ENCODE data around the gene PTAFR.

Gene PTAFR

DNA sequence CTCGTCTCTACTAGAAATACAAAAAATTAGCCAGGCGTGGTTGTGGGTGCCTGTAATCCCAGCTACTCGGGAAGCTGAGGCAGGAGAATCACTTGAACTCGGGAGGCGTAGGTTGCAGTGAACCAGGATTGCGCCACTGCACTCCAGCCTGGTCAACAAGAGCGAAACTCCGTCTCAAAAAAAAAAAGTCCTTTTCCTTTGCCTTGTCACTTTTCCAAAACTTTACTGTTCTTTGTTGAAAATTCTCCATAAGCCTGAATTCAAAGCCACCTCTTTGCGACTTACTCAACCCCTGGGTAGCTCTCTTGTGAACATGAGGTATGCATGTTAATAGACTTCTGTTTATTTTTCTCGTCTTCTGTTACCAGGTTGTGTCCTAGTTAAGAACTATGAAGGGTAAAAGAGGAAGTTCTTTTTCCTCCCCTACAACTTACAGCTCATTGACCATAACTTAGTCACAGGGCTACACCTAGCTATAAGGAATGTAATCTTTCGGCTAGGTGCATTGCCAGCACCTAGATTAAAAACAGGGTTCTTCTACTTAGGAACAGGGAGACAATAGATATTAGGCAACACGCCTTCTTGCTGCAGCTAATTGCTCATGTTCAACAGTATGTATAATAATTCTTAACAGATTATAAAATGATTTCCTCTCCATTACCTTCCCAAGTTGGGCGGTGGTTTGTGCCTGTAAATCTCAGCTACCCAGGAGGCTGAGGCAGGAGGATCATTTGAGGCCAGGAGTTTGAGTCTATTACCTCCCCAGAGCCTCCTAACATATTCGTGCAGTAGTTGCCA is 40.9 kb downstream of the PTAFR start:
- POLR2A ChIA-PET, result no interaction called here
- no peaks in the 10 kb centered on the region for H3K4me1 ChIP-seq (ENCODE audit: control insufficient read depth, insufficient read depth, low read length)
- H3K36me3 ChIP-seq (ENCODE audit: control insufficient read depth in 2 of 2, insufficient read depth in 1 of 2, low read length in 2 of 2), result no peaks in the 10 kb centered on the region
- H3K9me3 ChIP-seq (ENCODE audit: control insufficient read depth, insufficient read depth, low read depth, low read length), result no peaks in the 10 kb centered on the region
- H3K27ac ChIP-seq (ENCODE audit: extremely low read depth, low read depth, low read length), result no peak overlapping the region
- CTCF ChIA-PET, result interaction anchor here (0.6 to 1.1 kb wide), 4 partner anchors 9 to 31 kb away, joined by 3 to 6 read pairs (median 4); no protein-coding TSS in a partner anchor
- TF ChIP-seq, protein P1, sequence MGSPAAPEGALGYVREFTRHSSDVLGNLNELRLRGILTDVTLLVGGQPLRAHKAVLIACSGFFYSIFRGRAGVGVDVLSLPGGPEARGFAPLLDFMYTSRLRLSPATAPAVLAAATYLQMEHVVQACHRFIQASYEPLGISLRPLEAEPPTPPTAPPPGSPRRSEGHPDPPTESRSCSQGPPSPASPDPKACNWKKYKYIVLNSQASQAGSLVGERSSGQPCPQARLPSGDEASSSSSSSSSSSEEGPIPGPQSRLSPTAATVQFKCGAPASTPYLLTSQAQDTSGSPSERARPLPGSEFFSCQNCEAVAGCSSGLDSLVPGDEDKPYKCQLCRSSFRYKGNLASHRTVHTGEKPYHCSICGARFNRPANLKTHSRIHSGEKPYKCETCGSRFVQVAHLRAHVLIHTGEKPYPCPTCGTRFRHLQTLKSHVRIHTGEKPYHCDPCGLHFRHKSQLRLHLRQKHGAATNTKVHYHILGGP (tag by site-specific recombination; IDR thresholded peaks at IDR 0.05), result no peak
- TF ChIP-seq ZNF292 (tag by site-specific recombination; IDR thresholded peaks at IDR 0.05; ENCODE audit: borderline replicate concordance, low read depth) (no peak), ZNF530 (tag by site-specific recombination; IDR thresholded peaks at IDR 0.05; ENCODE audit: low read depth) (no peak), ZNF140 (tag by site-specific recombination; IDR thresholded peaks at IDR 0.05) (no peak), ZNF544 (tag by site-specific recombination; IDR thresholded peaks at IDR 0.05) (no peak), GFI1B (tag by site-specific recombination; IDR thresholded peaks at IDR 0.05) (no peak), ZNF561 (tag by site-specific recombination; IDR thresholded peaks at IDR 0.05; ENCODE audit: borderline replicate concordance) (no peak), GLIS2 (tag by site-specific recombination; IDR thresholded peaks at IDR 0.05) (no peak), ZNF366 (tag by site-specific recombination; conservative IDR thresholded peaks at IDR 0.05) (no peak), WT1 (tag by site-specific recombination; IDR thresholded peaks at IDR 0.05) (no peak), ZNF121 (tag by site-specific recombination; IDR thresholded peaks at IDR 0.05) (no peak), SP2 (tag by site-specific recombination; IDR thresholded peaks at IDR 0.05) (no peak), ZBTB48 (tag by site-specific recombination; IDR thresholded peaks at IDR 0.05) (no peak)
- TF ChIP-seq, protein P2, sequence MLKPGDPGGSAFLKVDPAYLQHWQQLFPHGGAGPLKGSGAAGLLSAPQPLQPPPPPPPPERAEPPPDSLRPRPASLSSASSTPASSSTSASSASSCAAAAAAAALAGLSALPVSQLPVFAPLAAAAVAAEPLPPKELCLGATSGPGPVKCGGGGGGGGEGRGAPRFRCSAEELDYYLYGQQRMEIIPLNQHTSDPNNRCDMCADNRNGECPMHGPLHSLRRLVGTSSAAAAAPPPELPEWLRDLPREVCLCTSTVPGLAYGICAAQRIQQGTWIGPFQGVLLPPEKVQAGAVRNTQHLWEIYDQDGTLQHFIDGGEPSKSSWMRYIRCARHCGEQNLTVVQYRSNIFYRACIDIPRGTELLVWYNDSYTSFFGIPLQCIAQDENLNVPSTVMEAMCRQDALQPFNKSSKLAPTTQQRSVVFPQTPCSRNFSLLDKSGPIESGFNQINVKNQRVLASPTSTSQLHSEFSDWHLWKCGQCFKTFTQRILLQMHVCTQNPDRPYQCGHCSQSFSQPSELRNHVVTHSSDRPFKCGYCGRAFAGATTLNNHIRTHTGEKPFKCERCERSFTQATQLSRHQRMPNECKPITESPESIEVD (tag by site-specific recombination; IDR thresholded peaks at IDR 0.05), result no peak
- TF ChIP-seq, protein P3, sequence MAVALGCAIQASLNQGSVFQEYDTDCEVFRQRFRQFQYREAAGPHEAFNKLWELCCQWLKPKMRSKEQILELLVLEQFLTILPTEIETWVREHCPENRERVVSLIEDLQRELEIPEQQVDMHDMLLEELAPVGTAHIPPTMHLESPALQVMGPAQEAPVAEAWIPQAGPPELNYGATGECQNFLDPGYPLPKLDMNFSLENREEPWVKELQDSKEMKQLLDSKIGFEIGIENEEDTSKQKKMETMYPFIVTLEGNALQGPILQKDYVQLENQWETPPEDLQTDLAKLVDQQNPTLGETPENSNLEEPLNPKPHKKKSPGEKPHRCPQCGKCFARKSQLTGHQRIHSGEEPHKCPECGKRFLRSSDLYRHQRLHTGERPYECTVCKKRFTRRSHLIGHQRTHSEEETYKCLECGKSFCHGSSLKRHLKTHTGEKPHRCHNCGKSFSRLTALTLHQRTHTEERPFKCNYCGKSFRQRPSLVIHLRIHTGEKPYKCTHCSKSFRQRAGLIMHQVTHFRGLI (tag by site-specific recombination; IDR thresholded peaks at IDR 0.05), result no peak
- TF ChIP-seq, protein P4, sequence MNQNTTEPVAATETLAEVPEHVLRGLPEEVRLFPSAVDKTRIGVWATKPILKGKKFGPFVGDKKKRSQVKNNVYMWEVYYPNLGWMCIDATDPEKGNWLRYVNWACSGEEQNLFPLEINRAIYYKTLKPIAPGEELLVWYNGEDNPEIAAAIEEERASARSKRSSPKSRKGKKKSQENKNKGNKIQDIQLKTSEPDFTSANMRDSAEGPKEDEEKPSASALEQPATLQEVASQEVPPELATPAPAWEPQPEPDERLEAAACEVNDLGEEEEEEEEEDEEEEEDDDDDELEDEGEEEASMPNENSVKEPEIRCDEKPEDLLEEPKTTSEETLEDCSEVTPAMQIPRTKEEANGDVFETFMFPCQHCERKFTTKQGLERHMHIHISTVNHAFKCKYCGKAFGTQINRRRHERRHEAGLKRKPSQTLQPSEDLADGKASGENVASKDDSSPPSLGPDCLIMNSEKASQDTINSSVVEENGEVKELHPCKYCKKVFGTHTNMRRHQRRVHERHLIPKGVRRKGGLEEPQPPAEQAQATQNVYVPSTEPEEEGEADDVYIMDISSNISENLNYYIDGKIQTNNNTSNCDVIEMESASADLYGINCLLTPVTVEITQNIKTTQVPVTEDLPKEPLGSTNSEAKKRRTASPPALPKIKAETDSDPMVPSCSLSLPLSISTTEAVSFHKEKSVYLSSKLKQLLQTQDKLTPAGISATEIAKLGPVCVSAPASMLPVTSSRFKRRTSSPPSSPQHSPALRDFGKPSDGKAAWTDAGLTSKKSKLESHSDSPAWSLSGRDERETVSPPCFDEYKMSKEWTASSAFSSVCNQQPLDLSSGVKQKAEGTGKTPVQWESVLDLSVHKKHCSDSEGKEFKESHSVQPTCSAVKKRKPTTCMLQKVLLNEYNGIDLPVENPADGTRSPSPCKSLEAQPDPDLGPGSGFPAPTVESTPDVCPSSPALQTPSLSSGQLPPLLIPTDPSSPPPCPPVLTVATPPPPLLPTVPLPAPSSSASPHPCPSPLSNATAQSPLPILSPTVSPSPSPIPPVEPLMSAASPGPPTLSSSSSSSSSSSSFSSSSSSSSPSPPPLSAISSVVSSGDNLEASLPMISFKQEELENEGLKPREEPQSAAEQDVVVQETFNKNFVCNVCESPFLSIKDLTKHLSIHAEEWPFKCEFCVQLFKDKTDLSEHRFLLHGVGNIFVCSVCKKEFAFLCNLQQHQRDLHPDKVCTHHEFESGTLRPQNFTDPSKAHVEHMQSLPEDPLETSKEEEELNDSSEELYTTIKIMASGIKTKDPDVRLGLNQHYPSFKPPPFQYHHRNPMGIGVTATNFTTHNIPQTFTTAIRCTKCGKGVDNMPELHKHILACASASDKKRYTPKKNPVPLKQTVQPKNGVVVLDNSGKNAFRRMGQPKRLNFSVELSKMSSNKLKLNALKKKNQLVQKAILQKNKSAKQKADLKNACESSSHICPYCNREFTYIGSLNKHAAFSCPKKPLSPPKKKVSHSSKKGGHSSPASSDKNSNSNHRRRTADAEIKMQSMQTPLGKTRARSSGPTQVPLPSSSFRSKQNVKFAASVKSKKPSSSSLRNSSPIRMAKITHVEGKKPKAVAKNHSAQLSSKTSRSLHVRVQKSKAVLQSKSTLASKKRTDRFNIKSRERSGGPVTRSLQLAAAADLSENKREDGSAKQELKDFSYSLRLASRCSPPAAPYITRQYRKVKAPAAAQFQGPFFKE (tag by site-specific recombination; IDR thresholded peaks at IDR 0.05; ENCODE audit: borderline replicate concordance), result no peak
- TF ChIP-seq, protein P5, sequence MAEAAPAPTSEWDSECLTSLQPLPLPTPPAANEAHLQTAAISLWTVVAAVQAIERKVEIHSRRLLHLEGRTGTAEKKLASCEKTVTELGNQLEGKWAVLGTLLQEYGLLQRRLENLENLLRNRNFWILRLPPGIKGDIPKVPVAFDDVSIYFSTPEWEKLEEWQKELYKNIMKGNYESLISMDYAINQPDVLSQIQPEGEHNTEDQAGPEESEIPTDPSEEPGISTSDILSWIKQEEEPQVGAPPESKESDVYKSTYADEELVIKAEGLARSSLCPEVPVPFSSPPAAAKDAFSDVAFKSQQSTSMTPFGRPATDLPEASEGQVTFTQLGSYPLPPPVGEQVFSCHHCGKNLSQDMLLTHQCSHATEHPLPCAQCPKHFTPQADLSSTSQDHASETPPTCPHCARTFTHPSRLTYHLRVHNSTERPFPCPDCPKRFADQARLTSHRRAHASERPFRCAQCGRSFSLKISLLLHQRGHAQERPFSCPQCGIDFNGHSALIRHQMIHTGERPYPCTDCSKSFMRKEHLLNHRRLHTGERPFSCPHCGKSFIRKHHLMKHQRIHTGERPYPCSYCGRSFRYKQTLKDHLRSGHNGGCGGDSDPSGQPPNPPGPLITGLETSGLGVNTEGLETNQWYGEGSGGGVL (tag by site-specific recombination; IDR thresholded peaks at IDR 0.05), result no peak
- TF ChIP-seq, protein P6, sequence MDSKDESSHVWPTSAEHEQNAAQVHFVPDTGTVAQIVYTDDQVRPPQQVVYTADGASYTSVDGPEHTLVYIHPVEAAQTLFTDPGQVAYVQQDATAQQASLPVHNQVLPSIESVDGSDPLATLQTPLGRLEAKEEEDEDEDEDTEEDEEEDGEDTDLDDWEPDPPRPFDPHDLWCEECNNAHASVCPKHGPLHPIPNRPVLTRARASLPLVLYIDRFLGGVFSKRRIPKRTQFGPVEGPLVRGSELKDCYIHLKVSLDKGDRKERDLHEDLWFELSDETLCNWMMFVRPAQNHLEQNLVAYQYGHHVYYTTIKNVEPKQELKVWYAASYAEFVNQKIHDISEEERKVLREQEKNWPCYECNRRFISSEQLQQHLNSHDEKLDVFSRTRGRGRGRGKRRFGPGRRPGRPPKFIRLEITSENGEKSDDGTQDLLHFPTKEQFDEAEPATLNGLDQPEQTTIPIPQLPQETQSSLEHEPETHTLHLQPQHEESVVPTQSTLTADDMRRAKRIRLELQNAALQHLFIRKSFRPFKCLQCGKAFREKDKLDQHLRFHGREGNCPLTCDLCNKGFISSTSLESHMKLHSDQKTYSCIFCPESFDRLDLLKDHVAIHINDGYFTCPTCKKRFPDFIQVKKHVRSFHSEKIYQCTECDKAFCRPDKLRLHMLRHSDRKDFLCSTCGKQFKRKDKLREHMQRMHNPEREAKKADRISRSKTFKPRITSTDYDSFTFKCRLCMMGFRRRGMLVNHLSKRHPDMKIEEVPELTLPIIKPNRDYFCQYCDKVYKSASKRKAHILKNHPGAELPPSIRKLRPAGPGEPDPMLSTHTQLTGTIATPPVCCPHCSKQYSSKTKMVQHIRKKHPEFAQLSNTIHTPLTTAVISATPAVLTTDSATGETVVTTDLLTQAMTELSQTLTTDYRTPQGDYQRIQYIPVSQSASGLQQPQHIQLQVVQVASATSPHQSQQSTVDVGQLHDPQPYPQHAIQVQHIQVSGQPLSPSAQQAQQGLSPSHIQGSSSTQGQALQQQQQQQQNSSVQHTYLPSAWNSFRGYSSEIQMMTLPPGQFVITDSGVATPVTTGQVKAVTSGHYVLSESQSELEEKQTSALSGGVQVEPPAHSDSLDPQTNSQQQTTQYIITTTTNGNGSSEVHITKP (tag by site-specific recombination; IDR thresholded peaks at IDR 0.05), result no peak
- TF ChIP-seq, protein P7, sequence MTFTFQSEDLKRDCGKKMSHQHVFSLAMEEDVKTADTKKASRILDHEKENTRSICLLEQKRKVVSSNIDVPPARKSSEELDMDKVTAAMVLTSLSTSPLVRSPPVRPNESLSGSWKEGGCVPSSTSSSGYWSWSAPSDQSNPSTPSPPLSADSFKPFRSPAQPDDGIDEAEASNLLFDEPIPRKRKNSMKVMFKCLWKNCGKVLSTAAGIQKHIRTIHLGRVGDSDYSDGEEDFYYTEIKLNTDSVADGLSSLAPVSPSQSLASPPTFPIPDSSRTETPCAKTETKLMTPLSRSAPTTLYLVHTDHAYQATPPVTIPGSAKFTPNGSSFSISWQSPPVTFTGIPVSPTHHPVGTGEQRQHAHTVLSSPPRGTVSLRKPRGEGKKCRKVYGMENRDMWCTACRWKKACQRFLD (tag by site-specific recombination; IDR thresholded peaks at IDR 0.05), result no peak
- no peak overlapping the region for H3K4me3 ChIP-seq (ENCODE audit: low read depth, low read length)

All from HEK293 (cell line).